GM18519 (cell line): ENCODE data around the gene PLXNA2.

ENCODE experiments used
- ATAC-seq: cut with Tn5 transposase; IDR thresholded peaks from one replicate; pipeline ENCODE4 v1.9.1; 2021; ENCODE audit warnings: mild to moderate bottlenecking, moderate library complexity; ENCODE audit not compliant: unreplicated experiment, low FRiP score

Gene PLXNA2

GRCh38 chr1:208166340-208167138, 77.6 kb downstream of the PLXNA2 start:
- no peak for ATAC-seq

GRCh38 chr1:208165659-208166058, 78.5 kb downstream of the PLXNA2 start:
- no peak for ATAC-seq

GRCh38 chr1:208164609-208165008, 79.6 kb downstream of the PLXNA2 start:
- ATAC-seq: no peak

GRCh38 chr1:208163539-208163938, 80.6 kb downstream of the PLXNA2 start:
- no peak for ATAC-seq

GRCh38 chr1:208162903-208163302, 81.3 kb downstream of the PLXNA2 start:
- ATAC-seq: no peak

GRCh38 chr1:208161656-208162375, 82.4 kb downstream of the PLXNA2 start:
- no peak for ATAC-seq

- no peak for ATAC-seq
Observed at GRCh38 chr1:208161005-208161404, 83.2 kb downstream of the PLXNA2 start.

- no peak for ATAC-seq
Observed at GRCh38 chr1:208160259-208160819, 83.8 kb downstream of the PLXNA2 start.

GRCh38 chr1:208159555-208160258, 84.5 kb downstream of the PLXNA2 start:
- ATAC-seq: no peak

- no peak for ATAC-seq
Observed at GRCh38 chr1:208158640-208159554, 85.3 kb downstream of the PLXNA2 start.

- ATAC-seq: no peak
Observed at GRCh38 chr1:208157769-208158168, 86.4 kb downstream of the PLXNA2 start.

- ATAC-seq: no peak
Observed at GRCh38 chr1:208156741-208157140, 87.4 kb downstream of the PLXNA2 start.

- no peak for ATAC-seq
Observed at GRCh38 chr1:208156310-208156709, 87.9 kb downstream of the PLXNA2 start.

GRCh38 chr1:208154679-208155642, 89.2 kb downstream of the PLXNA2 start:
- ATAC-seq: no peak

GRCh38 chr1:208154040-208154439, 90.1 kb downstream of the PLXNA2 start:
- ATAC-seq: no peak

- no peak for ATAC-seq
Observed at GRCh38 chr1:208153386-208153785, 90.8 kb downstream of the PLXNA2 start.

- ATAC-seq: no peak
Observed at GRCh38 chr1:208151728-208152598, 92.2 kb downstream of the PLXNA2 start.
